Ishikawa (cell line): ENCODE measurements around the gene ELP5.

ENCODE experiments used
- CEBPB ChIP-seq: IDR thresholded peaks from 2 replicates; pipeline ENCODE4 v1.6.1; 2012
- CREB1 ChIP-seq: IDR thresholded peaks from 2 replicates; pipeline ENCODE4 v1.6.1; 2012; ENCODE audit warnings: low read depth
- EGR1 ChIP-seq: IDR thresholded peaks from 2 replicates; pipeline ENCODE4 v1.6.1; 2012
- EP300 ChIP-seq: IDR thresholded peaks from 2 replicates; pipeline ENCODE4 v1.6.1; 2012; ENCODE audit warnings: borderline replicate concordance
- FOXM1 ChIP-seq: IDR thresholded peaks from 2 replicates; pipeline ENCODE4 v1.6.1; 2012; ENCODE audit warnings: low read depth, borderline replicate concordance
- MAX ChIP-seq: IDR thresholded peaks from 2 replicates; pipeline ENCODE4 v1.6.1; 2012
- NFIC ChIP-seq: IDR thresholded peaks from 2 replicates; pipeline ENCODE4 v1.6.1; 2012
- RAD21 ChIP-seq: IDR thresholded peaks from 2 replicates; pipeline ENCODE4 v1.6.1; 2012; ENCODE audit warnings: low read depth
- REST ChIP-seq: IDR thresholded peaks from 2 replicates; pipeline ENCODE4 v1.6.1; 2012; ENCODE audit warnings: low read depth, mild to moderate bottlenecking
- TAF1 ChIP-seq: IDR thresholded peaks from 2 replicates; pipeline ENCODE4 v1.6.1; 2012; ENCODE audit warnings: low read depth, mild to moderate bottlenecking
- TCF12 ChIP-seq: IDR thresholded peaks from 2 replicates; pipeline ENCODE4 v1.6.1; 2012; ENCODE audit warnings: low read depth
- TEAD4 ChIP-seq: IDR thresholded peaks from 2 replicates; pipeline ENCODE4 v1.6.1; 2012
- USF1 ChIP-seq: IDR thresholded peaks from 2 replicates; pipeline ENCODE4 v1.6.1; 2012
- YY1 ChIP-seq: IDR thresholded peaks from 2 replicates; pipeline ENCODE4 v1.6.1; 2012; ENCODE audit warnings: low read depth
- ZBTB7A ChIP-seq: IDR thresholded peaks from 2 replicates; pipeline ENCODE4 v1.6.1; 2012; ENCODE audit warnings: low read depth

The ELP5 gene

GRCh38 chr17:7237266-7237760 lies 14.7 kb upstream of the ELP5 start:
- no peak for TF ChIP-seq RAD21
- TF ChIP-seq FOXM1 = no peak
- TF ChIP-seq EGR1 = no peak
- TF ChIP-seq EP300 = no peak
- no peak for TF ChIP-seq REST
- no peak for TF ChIP-seq MAX
- no peak for TF ChIP-seq CEBPB
- no peak for TF ChIP-seq CREB1
- no peak for TF ChIP-seq NFIC
- no peak for TF ChIP-seq TEAD4
- TF ChIP-seq TAF1 = no peak
- no peak for TF ChIP-seq ZBTB7A

- no peak for TF ChIP-seq EGR1
- no peak for TF ChIP-seq TEAD4
- TF ChIP-seq REST = no peak
- no peak for TF ChIP-seq CEBPB
- TF ChIP-seq USF1 = no peak
- TF ChIP-seq MAX = peak; percentile 61
- no peak for TF ChIP-seq CREB1
- no peak for TF ChIP-seq YY1
- peak; percentile 75 for TF ChIP-seq ZBTB7A
- peak; percentile 46 for TF ChIP-seq TCF12
- TF ChIP-seq FOXM1 = no peak
- TF ChIP-seq EP300 = no peak
- TF ChIP-seq NFIC = no peak
- TF ChIP-seq TAF1 = peak; percentile 64
- TF ChIP-seq RAD21 = no peak
Measured at GRCh38 chr17:7237761-7238419, 14.1 kb upstream of the ELP5 start.

GRCh38 chr17:7238420-7239090 lies 13.5 kb upstream of the ELP5 start:
- TF ChIP-seq EGR1 (no peak), MAX (no peak), RAD21 (no peak), NFIC (no peak), FOXM1 (no peak), TCF12 (no peak), USF1 (no peak), EP300 (no peak), CEBPB (no peak), CREB1 (no peak), ZBTB7A (no peak; the same call in 1 of the 2 replicates), YY1 (no peak), TEAD4 (no peak), REST (no peak), TAF1 (no peak; the same call in 1 of the 2 replicates)
